ENCODE results near the gene CHIT1. TPM values are rescaled to one million over a fixed set of nuclear protein-coding genes. Genes with fewer than 3 reads are reported as not detected.
A peak's percentile ranks its signal among the peaks of the same experiment; 100 is the strongest.

CHIT1 gene
- total and polyA plus RNA-seq, 4 donors: 0.89 to 4.9 (median 2.0) TPM

GRCh38 chr1:203272633-203273205 lies 43.2 kb upstream of the CHIT1 start:
- DNase-seq: no peak
- Histone ChIP-seq H3K9me3 (ENCODE audit: control insufficient read depth in 4 of 4, insufficient read depth in 3 of 4, low read length in 3 of 4) (no peaks in the 10 kb centered on the region), H3K4me3 (no peak overlapping the region), H3K9ac (ENCODE audit: insufficient read depth in 1 of 2, low read length in 2 of 2) (no peak overlapping the region), H3K27ac (ENCODE audit: low read depth in 1 of 2, low read length in 1 of 2) (no peak overlapping the region), H3K36me3 (ENCODE audit: control insufficient read depth in 4 of 4, insufficient read depth in 4 of 4, low read length in 4 of 4) (no peaks in the 10 kb centered on the region), H3K27me3 (ENCODE audit: control insufficient read depth in 3 of 3, insufficient read depth in 3 of 3, low read length in 2 of 3) (no peaks in the 10 kb centered on the region), H3K4me1 (ENCODE audit: control insufficient read depth in 5 of 5, insufficient read depth in 5 of 5, low read length in 5 of 5) (peaks cover 3 to 26% (median 8%) of the 10 kb centered on the region in 5 donors)
- no peak for TF ChIP-seq CTCF (IDR thresholded peaks at IDR 0.05; ENCODE audit: control extremely low read depth, extremely low read depth)
- ATAC-seq (ENCODE audit: insufficient read depth, low FRiP score): no peak
- WGBS, 2 donors: 28 to 34% methylated on average over 17 of the region's 17 CpGs

- H3K36me3 ChIP-seq (ENCODE audit: control insufficient read depth in 4 of 4, insufficient read depth in 4 of 4, low read length in 4 of 4): no peaks in the 10 kb centered on the region
- no peak overlapping the region for H3K4me3 ChIP-seq
- 69 to 76% methylated on average over 6 of the region's 6 CpGs for WGBS, 2 donors
- H3K9ac ChIP-seq (ENCODE audit: insufficient read depth in 1 of 2, low read length in 2 of 2): peak overlapping the region in 1 of 2 donors; percentile 24
- no peaks in the 10 kb centered on the region for H3K9me3 ChIP-seq (ENCODE audit: control insufficient read depth in 4 of 4, insufficient read depth in 3 of 4, low read length in 3 of 4)
- no peaks in the 10 kb centered on the region for H3K27me3 ChIP-seq (ENCODE audit: control insufficient read depth in 3 of 3, insufficient read depth in 3 of 3, low read length in 2 of 3)
- peak; percentile 86 to 87 (median 87) for DNase-seq
- no peak for TF ChIP-seq CTCF (IDR thresholded peaks at IDR 0.05; ENCODE audit: control extremely low read depth, extremely low read depth)
- H3K4me1 ChIP-seq (ENCODE audit: control insufficient read depth in 5 of 5, insufficient read depth in 5 of 5, low read length in 5 of 5): peaks cover under 1 to 29% (median 8%) of the 10 kb centered on the region in 5 donors
- no peak overlapping the region for H3K27ac ChIP-seq (ENCODE audit: low read depth in 1 of 2, low read length in 1 of 2)
- ATAC-seq (ENCODE audit: insufficient read depth, low FRiP score): no peak
Observed at GRCh38 chr1:203271962-203272632, 42.6 kb upstream of the CHIT1 start.

- TF ChIP-seq CTCF (IDR thresholded peaks at IDR 0.05; ENCODE audit: control extremely low read depth, extremely low read depth): no peak
- peak overlapping the region in 1 of 2 donors; percentile 36 for H3K27ac ChIP-seq (ENCODE audit: low read depth in 1 of 2, low read length in 1 of 2)
- no peak for ATAC-seq (ENCODE audit: insufficient read depth, low FRiP score)
Observed at GRCh38 chr1:203271018-203271743, 41.7 kb upstream of the CHIT1 start.

More at GRCh38 chr1:203271018-203271743, 41.7 kb upstream of the CHIT1 start:
- Histone ChIP-seq H3K4me1 (ENCODE audit: control insufficient read depth in 5 of 5, insufficient read depth in 5 of 5, low read length in 5 of 5) (peaks cover 0 to 29% (median 8%) of the 10 kb centered on the region in 5 donors), H3K4me3 (no peak overlapping the region), H3K9me3 (ENCODE audit: control insufficient read depth in 4 of 4, insufficient read depth in 3 of 4, low read length in 3 of 4) (no peaks in the 10 kb centered on the region), H3K36me3 (ENCODE audit: control insufficient read depth in 4 of 4, insufficient read depth in 4 of 4, low read length in 4 of 4) (no peaks in the 10 kb centered on the region), H3K27me3 (ENCODE audit: control insufficient read depth in 3 of 3, insufficient read depth in 3 of 3, low read length in 2 of 3) (no peaks in the 10 kb centered on the region), H3K9ac (ENCODE audit: insufficient read depth in 1 of 2, low read length in 2 of 2) (peak overlapping the region in 1 of 2 donors; percentile 15)
- WGBS, 2 donors: 32 to 40% methylated on average over 8 of the region's 8 CpGs
- peak; percentile 69 to 82 (median 78) for DNase-seq
